ENCODE data around the gene VIPAS39.

GRCh38 chr14:77376771-77377501, 80.5 kb downstream of the VIPAS39 start, which contains the start of the genes SAMD15 and TMED8:
- TF ChIP-seq CTCF (IDR thresholded peaks at IDR 0.05; ENCODE audit: low read depth, low read length) (peak; percentile 22; the same call in 1 of the 2 replicates), EZH2phosphoT487 (IDR thresholded peaks at IDR 0.05; ENCODE audit: low read depth) (no peak)

All from OCI-LY3 (cell line).